Mesendoderm (in vitro differentiated cells): ENCODE results near the gene PSAPL1.
A peak's percentile ranks its signal among the peaks of the same experiment; 100 is the strongest.

Experiments
- DNase-seq: peaks from one replicate; pipeline ENCODE4 v3.0.0; 2013
- H2AK5ac ChIP-seq: 2 replicates; pipeline ENCODE4 v1.6.1; 2013; ENCODE audit warnings: low read length, inconsistent platforms
- H2BK120ac ChIP-seq: 2 replicates; pipeline ENCODE4 v1.6.1; 2013; ENCODE audit warnings: low read depth, mild to moderate bottlenecking, low read length, moderate library complexity, mixed read lengths
- H2BK15ac ChIP-seq: replicated peaks from 2 replicates; pipeline ENCODE4 v1.6.1; 2013; ENCODE audit warnings: low read depth, mild to moderate bottlenecking, moderate library complexity
- H2BK5ac ChIP-seq: 2 replicates; pipeline ENCODE4 v1.6.1; 2013; ENCODE audit warnings: low read length, inconsistent platforms
- H3K18ac ChIP-seq: 2 replicates; pipeline ENCODE4 v1.6.1; 2013; ENCODE audit warnings: mild to moderate bottlenecking, low read length, mixed read lengths
- H3K23ac ChIP-seq: one replicate; pipeline ENCODE4 v1.6.1; 2013; ENCODE audit warnings: low read length
- H3K27ac ChIP-seq: 2 replicates; pipeline ENCODE4 v1.5.1; 2013; ENCODE audit warnings: low read depth, mild to moderate bottlenecking, inconsistent platforms, low read length, moderate library complexity
- H3K27me3 ChIP-seq: 2 replicates; pipeline ENCODE4 v1.6.1; 2013; ENCODE audit warnings: low read length, control low read depth, mild to moderate bottlenecking, inconsistent platforms; ENCODE audit not compliant: insufficient read depth, poor library complexity
- H3K36me3 ChIP-seq: 2 replicates; pipeline ENCODE4 v1.6.1; 2013; ENCODE audit warnings: low read length, inconsistent platforms; ENCODE audit not compliant: control insufficient read depth, insufficient read depth
- H3K4ac ChIP-seq: one replicate; pipeline ENCODE4 v1.6.1; 2013; ENCODE audit warnings: low read depth, mild to moderate bottlenecking, low read length, moderate library complexity
- H3K4me1 ChIP-seq: 2 replicates; pipeline ENCODE4 v1.6.1; 2013; ENCODE audit warnings: low read depth, low read length, inconsistent platforms; ENCODE audit not compliant: control insufficient read depth
- H3K4me2 ChIP-seq: 2 replicates; pipeline ENCODE4 v1.6.1; 2013; ENCODE audit warnings: low read length
- H3K4me3 ChIP-seq: 2 replicates; pipeline ENCODE4 v1.5.1; 2013; ENCODE audit warnings: mild to moderate bottlenecking, low read length
- H3K56ac ChIP-seq: one replicate; pipeline ENCODE4 v1.6.1; 2013; ENCODE audit warnings: low read length
- H3K79me1 ChIP-seq: 2 replicates; pipeline ENCODE4 v1.6.1; 2013; ENCODE audit warnings: low read length, inconsistent platforms
- H3K79me2 ChIP-seq: 2 replicates; pipeline ENCODE4 v1.6.1; 2013; ENCODE audit warnings: mild to moderate bottlenecking, low read length; ENCODE audit not compliant: control insufficient read depth, insufficient read depth
- H3K9ac ChIP-seq: 2 replicates; pipeline ENCODE4 v1.6.1; 2013; ENCODE audit warnings: low read length, inconsistent platforms
- H4K5ac ChIP-seq: one replicate; pipeline ENCODE4 v1.6.1; 2013; ENCODE audit warnings: low read length
- H4K8ac ChIP-seq: one replicate; pipeline ENCODE4 v1.6.1; 2013; ENCODE audit warnings: low read depth, mild to moderate bottlenecking, control low read depth, low read length, moderate library complexity
- WGBS: extraction: QIAGEN DNeasy Blood & Tissue Kit; methylation state at CpG from one replicate; pipeline ENCODE4 v1.1.7; 2013; ENCODE audit warnings: low lambda C conversion rate, missing lambda C conversion rate; ENCODE audit not compliant: insufficient coverage; ENCODE audit errors: extremely low coverage; 5-methylcytosine and 5-hydroxymethylcytosine counted together

The PSAPL1 gene

GRCh38 chr4:7441201-7441600 is 6.5 kb upstream of the PSAPL1 start:
- Histone ChIP-seq H3K9ac (no peak overlapping the region), H3K79me2 (no peaks in the 10 kb centered on the region), H3K56ac (peak overlapping the region; percentile 10), H4K5ac (no peak overlapping the region), H3K27me3 (no peaks in the 10 kb centered on the region), H2BK5ac (no peak overlapping the region), H3K4ac (no peak overlapping the region), H3K4me1 (no peaks in the 10 kb centered on the region), H3K18ac (no peak overlapping the region), H3K4me2 (no peak overlapping the region), H3K36me3 (no peaks in the 10 kb centered on the region), H3K23ac (no peak overlapping the region), H4K8ac (no peak overlapping the region), H2BK15ac (no peak overlapping the region), H3K4me3 (no peak overlapping the region), H3K27ac (no peak overlapping the region), H2AK5ac (no peak overlapping the region), H2BK120ac (no peak overlapping the region), H3K79me1 (no peaks in the 10 kb centered on the region)
- WGBS = no CpG with 5 or more reads among the region's 7 CpGs
- DNase-seq = no peak

- Histone ChIP-seq H4K8ac (no peak overlapping the region), H2BK15ac (no peak overlapping the region), H3K27me3 (no peaks in the 10 kb centered on the region), H3K27ac (no peak overlapping the region), H3K79me2 (no peaks in the 10 kb centered on the region), H3K79me1 (no peaks in the 10 kb centered on the region), H3K9ac (no peak overlapping the region), H3K4me3 (no peak overlapping the region), H2BK120ac (no peak overlapping the region), H4K5ac (no peak overlapping the region), H3K18ac (no peak overlapping the region), H3K4ac (no peak overlapping the region), H2AK5ac (no peak overlapping the region), H3K23ac (no peak overlapping the region), H2BK5ac (no peak overlapping the region), H3K4me2 (no peak overlapping the region), H3K56ac (no peak overlapping the region), H3K36me3 (no peaks in the 10 kb centered on the region), H3K4me1 (peaks cover 3% of the 10 kb centered on the region)
- WGBS = no CpG with 5 or more reads among the region's 2 CpGs
- no peak for DNase-seq
Measured at GRCh38 chr4:7439699-7440098, 5.0 kb upstream of the PSAPL1 start.

- no peak overlapping the region for H3K4ac ChIP-seq
- H3K9ac ChIP-seq = no peak overlapping the region
- H3K27me3 ChIP-seq = no peaks in the 10 kb centered on the region
- H3K36me3 ChIP-seq = no peaks in the 10 kb centered on the region
- H3K56ac ChIP-seq = no peak overlapping the region
- no peak overlapping the region for H3K4me2 ChIP-seq
- no peak overlapping the region for H2BK15ac ChIP-seq
- H3K4me1 ChIP-seq = peaks cover 3% of the 10 kb centered on the region
- H3K79me1 ChIP-seq = no peaks in the 10 kb centered on the region
- DNase-seq = no peak
- no peak overlapping the region for H4K5ac ChIP-seq
- H2BK5ac ChIP-seq = no peak overlapping the region
- H4K8ac ChIP-seq = no peak overlapping the region
- no peak overlapping the region for H2AK5ac ChIP-seq
- H3K18ac ChIP-seq = no peak overlapping the region
- no peaks in the 10 kb centered on the region for H3K79me2 ChIP-seq
- no peak overlapping the region for H3K4me3 ChIP-seq
- no CpG with 5 or more reads among the region's 13 CpGs for WGBS
- no peak overlapping the region for H2BK120ac ChIP-seq
- no peak overlapping the region for H3K27ac ChIP-seq
- H3K23ac ChIP-seq = no peak overlapping the region
Measured at GRCh38 chr4:7436256-7436655, 1.5 kb upstream of the PSAPL1 start.

- no peak overlapping the region for H2AK5ac ChIP-seq
- H3K79me2 ChIP-seq = no peaks in the 10 kb centered on the region
- no peak overlapping the region for H3K23ac ChIP-seq
- H3K18ac ChIP-seq = no peak overlapping the region
- H2BK5ac ChIP-seq = no peak overlapping the region
- H4K5ac ChIP-seq = no peak overlapping the region
- H2BK15ac ChIP-seq = no peak overlapping the region
- no peak overlapping the region for H4K8ac ChIP-seq
- no peaks in the 10 kb centered on the region for H3K36me3 ChIP-seq
- no peak overlapping the region for H3K4me2 ChIP-seq
- no CpG with 5 or more reads among the region's 11 CpGs for WGBS
- no peak overlapping the region for H3K27ac ChIP-seq
- no peaks in the 10 kb centered on the region for H3K27me3 ChIP-seq
- no peak overlapping the region for H2BK120ac ChIP-seq
- H3K79me1 ChIP-seq = no peaks in the 10 kb centered on the region
- H3K4me3 ChIP-seq = no peak overlapping the region
- peaks cover 3% of the 10 kb centered on the region for H3K4me1 ChIP-seq
- no peak overlapping the region for H3K9ac ChIP-seq
- no peak overlapping the region for H3K56ac ChIP-seq
- no peak overlapping the region for H3K4ac ChIP-seq
- DNase-seq = no peak
Measured at GRCh38 chr4:7435471-7436061, 836 bp upstream of the PSAPL1 start.

GRCh38 chr4:7434141-7434765 is 477 bp downstream of the PSAPL1 start:
- Histone ChIP-seq H3K27me3 (no peaks in the 10 kb centered on the region), H3K23ac (no peak overlapping the region), H3K4me2 (no peak overlapping the region), H2BK5ac (no peak overlapping the region), H3K79me2 (no peaks in the 10 kb centered on the region), H3K56ac (no peak overlapping the region), H3K18ac (no peak overlapping the region), H4K5ac (no peak overlapping the region), H3K4me3 (no peak overlapping the region), H2AK5ac (no peak overlapping the region), H3K36me3 (no peaks in the 10 kb centered on the region), H2BK120ac (no peak overlapping the region), H2BK15ac (no peak overlapping the region), H3K9ac (no peak overlapping the region), H3K79me1 (no peaks in the 10 kb centered on the region), H3K4ac (no peak overlapping the region), H4K8ac (no peak overlapping the region), H3K4me1 (peaks cover 3% of the 10 kb centered on the region), H3K27ac (no peak overlapping the region)
- no CpG with 5 or more reads among the region's 26 CpGs for WGBS
- no peak for DNase-seq
